GM12872 (cell line): ENCODE measurements around the gene ARFGEF2.
A peak's percentile ranks its signal among the peaks of the same experiment; 100 is the strongest.

Source experiments
- CTCF ChIP-seq: IDR thresholded peaks from 3 replicates; pipeline ENCODE4 v1.5.1; 2011; ENCODE audit warnings: low read depth, mild to moderate bottlenecking, low read length, moderate library complexity; ENCODE audit not compliant: insufficient read depth

The ARFGEF2 gene

DNA sequence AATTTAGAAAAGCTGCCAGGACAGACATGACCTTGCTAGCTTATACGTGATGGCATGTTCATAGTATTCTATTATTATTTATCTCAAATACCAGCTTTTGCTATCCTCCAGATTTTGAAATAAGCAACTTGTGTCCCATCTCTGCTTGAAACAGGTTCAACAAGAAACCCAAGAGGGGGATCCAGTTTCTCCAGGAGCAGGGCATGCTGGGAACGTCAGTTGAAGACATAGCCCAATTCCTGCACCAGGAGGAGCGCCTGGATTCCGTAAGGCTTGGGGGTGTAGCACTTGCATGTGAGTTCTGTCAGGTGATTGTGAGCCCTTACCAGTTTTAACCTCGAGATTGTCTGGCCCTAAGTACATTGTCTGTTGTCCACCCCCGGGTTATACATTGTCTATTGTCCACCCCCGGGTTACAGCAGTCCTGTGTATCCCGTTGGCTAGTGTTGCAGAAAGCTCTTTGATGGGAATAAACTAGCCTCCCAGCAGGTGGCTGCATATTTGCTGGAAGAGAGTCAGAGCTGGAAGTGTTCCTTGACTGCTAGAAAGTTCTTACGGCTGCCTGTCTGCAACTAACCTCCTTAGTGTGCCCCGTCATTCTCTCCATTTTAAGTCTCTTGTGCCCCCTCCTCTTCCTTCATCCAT lies 63.2 kb downstream of the ARFGEF2 start:
- no peak for TF ChIP-seq CTCF

- TF ChIP-seq CTCF = 0 out of 3 replicates have a peak, but pooled peaks have one; percentile 20
Observed at GRCh38 chr20:48986899-48987298, 65.4 kb downstream of the ARFGEF2 start.

- no peak for TF ChIP-seq CTCF
Observed at GRCh38 chr20:48990467-48990866, 69.0 kb downstream of the ARFGEF2 start.

GRCh38 chr20:48995589-48995988 lies 74.1 kb downstream of the ARFGEF2 start:
- no peak for TF ChIP-seq CTCF

- TF ChIP-seq CTCF = no peak
Observed at GRCh38 chr20:48999890-49000870, 78.7 kb downstream of the ARFGEF2 start.

DNA sequence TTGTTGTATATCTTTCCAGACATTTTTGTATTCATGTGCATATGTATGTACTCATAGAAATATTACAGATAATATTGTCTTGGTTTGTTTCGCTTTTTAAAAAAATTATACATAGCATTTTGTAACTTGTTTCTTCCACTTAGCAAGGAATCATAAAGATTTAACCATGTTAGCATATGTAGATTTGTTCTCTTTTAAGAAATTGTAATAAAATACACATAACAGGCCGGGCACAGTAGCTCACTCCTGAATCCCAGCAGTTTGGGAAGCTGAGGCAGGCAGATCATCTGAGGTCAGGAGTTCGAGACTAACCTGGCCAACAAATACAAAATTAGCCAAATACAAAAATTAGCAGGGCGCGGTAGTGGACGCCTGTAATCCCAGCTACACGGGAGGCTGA lies 80.2 kb downstream of the ARFGEF2 start:
- TF ChIP-seq CTCF = no peak

DNA sequence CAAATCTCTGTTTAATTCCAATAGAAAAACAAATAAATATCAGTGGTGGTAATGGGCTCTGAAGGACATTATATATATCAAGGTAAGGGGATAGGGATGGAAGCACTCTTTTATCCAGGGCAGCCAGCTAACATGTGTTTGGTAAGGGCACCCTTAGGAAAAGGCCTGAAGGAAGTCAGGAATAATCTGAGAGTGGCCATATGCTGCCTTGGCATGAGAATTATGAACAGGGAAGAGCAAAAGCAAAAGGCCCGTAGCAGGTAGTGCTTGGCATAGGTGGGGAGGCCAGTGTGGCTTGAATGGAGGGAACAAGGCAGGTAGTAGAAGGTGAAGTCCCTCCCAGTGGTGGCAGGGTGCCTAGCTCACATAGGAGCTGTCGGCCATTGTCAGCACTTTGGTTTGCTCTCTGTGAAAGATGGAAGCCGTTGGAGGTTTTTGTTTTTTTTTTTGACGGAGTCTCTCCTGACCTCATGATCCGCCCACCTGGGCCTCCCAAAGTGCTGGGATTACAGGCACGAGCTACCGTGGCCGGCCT lies 85.0 kb downstream of the ARFGEF2 start:
- TF ChIP-seq CTCF = no peak
